ENCODE results near the gene COLEC11. TPM values are rescaled to one million over a fixed set of nuclear protein-coding genes. Genes with fewer than 3 reads are reported as not detected.

Gene COLEC11
- total RNA-seq, 4 donors from 2014 or later: 2.8 to 20.5 (median 9.1) TPM

- Histone ChIP-seq H3K36me3 (no peaks in the 10 kb centered on the region), H3K27me3 (no peaks in the 10 kb centered on the region), H3K9me3 (no peaks in the 10 kb centered on the region), H3K4me3 (replicated peaks in 1 of 3) (no peak overlapping the region), H3K4me1 (no peaks in the 10 kb centered on the region), H3K27ac (no peak overlapping the region)
- TF ChIP-seq CTCF (IDR thresholded peaks at IDR 0.05) (no peak), POLR2A (IDR thresholded peaks at IDR 0.05) (no peak)
- intact Hi-C loops (cut with DNase I): no loop called here
- WGBS, 2 donors: 81 to 93% methylated on average over 10 to 18 of the region's 18 CpGs
- no peak for DNase-seq
Measured at GRCh38 chr2:3666613-3666975, 71.7 kb downstream of the COLEC11 start.

GRCh38 chr2:3667151-3667631, 72.3 kb downstream of the COLEC11 start:
- no peak overlapping the region for H3K4me3 ChIP-seq (replicated peaks in 1 of 3)
- 26 to 38% methylated on average over 18 to 23 of the region's 23 CpGs for WGBS, 2 donors

GRCh38 chr2:3669656-3670055, 74.7 kb downstream of the COLEC11 start:
- intact Hi-C loops (cut with DNase I): no loop called here
- WGBS, 2 donors: 82 to 92% methylated on average over 8 of the region's 8 CpGs
- H3K27me3 ChIP-seq: no peaks in the 10 kb centered on the region
- H3K4me1 ChIP-seq: no peaks in the 10 kb centered on the region
- TF ChIP-seq POLR2A (IDR thresholded peaks at IDR 0.05) (no peak), CTCF (IDR thresholded peaks at IDR 0.05) (no peak)
- no peaks in the 10 kb centered on the region for H3K9me3 ChIP-seq
- no peak for DNase-seq
- H3K36me3 ChIP-seq: no peaks in the 10 kb centered on the region
- no peak overlapping the region for H3K4me3 ChIP-seq (replicated peaks in 1 of 3)
- no peak overlapping the region for H3K27ac ChIP-seq

More at GRCh38 chr2:3667151-3667631, 72.3 kb downstream of the COLEC11 start:
- H3K36me3 ChIP-seq: no peaks in the 10 kb centered on the region
- H3K27me3 ChIP-seq: no peaks in the 10 kb centered on the region
- no peak for TF ChIP-seq POLR2A (IDR thresholded peaks at IDR 0.05)
- TF ChIP-seq CTCF (IDR thresholded peaks at IDR 0.05): no peak
- no peaks in the 10 kb centered on the region for H3K4me1 ChIP-seq
- peak; percentile 32 to 61 for DNase-seq
- intact Hi-C loops (cut with DNase I): no loop called here
- no peaks in the 10 kb centered on the region for H3K9me3 ChIP-seq
- H3K27ac ChIP-seq: no peak overlapping the region

- Histone ChIP-seq H3K36me3 (no peaks in the 10 kb centered on the region), H3K27me3 (no peaks in the 10 kb centered on the region), H3K4me3 (replicated peaks in 1 of 3) (no peak overlapping the region), H3K9me3 (no peaks in the 10 kb centered on the region), H3K4me1 (no peaks in the 10 kb centered on the region), H3K27ac (no peak overlapping the region)
- DNase-seq: no peak
- intact Hi-C loops (cut with DNase I): no loop called here
- TF ChIP-seq CTCF (IDR thresholded peaks at IDR 0.05): no peak
- no peak for TF ChIP-seq POLR2A (IDR thresholded peaks at IDR 0.05)
- WGBS, 2 donors: 90% methylated on average over 15 of the region's 15 CpGs
Measured at GRCh38 chr2:3670376-3670775, 75.5 kb downstream of the COLEC11 start.

- TF ChIP-seq CTCF (IDR thresholded peaks at IDR 0.05): no peak
- Histone ChIP-seq H3K27ac (no peak overlapping the region), H3K9me3 (no peaks in the 10 kb centered on the region), H3K4me3 (replicated peaks in 1 of 3) (no peak overlapping the region), H3K27me3 (no peaks in the 10 kb centered on the region), H3K36me3 (no peaks in the 10 kb centered on the region), H3K4me1 (no peaks in the 10 kb centered on the region)
- no peak for DNase-seq
- 73 to 76% methylated on average over 11 of the region's 11 CpGs for WGBS, 2 donors
- intact Hi-C loops (cut with DNase I): no loop called here
Measured at GRCh38 chr2:3670941-3671340, 76.0 kb downstream of the COLEC11 start.
